NCI-H1092 (cell line): ENCODE results near the gene TSPAN15.
"Not testable (repeated sequence)": the region's sequence is repeated elsewhere in the genome, so short reads cannot be mapped to it uniquely, and the experiment has no call there.

Experiments
- DNase-seq: peaks from one replicate; lab custom pipeline; 2025; lab: John Stamatoyannopoulos, UW

Gene TSPAN15

GRCh38 chr10:69488149-69488844, 37.0 kb downstream of the TSPAN15 start:
- DNase-seq, result not testable (repeated sequence)

GRCh38 chr10:69488856-69489255, 37.6 kb downstream of the TSPAN15 start:
- DNase-seq, result not testable (repeated sequence)

GRCh38 chr10:69489506-69490090, 38.3 kb downstream of the TSPAN15 start:
- DNase-seq, result no peak

- DNase-seq, result no peak
These were observed 39.6 kb downstream of the TSPAN15 start for GRCh38 chr10:69490876-69491275.

GRCh38 chr10:69491611-69492010, 40.3 kb downstream of the TSPAN15 start:
- no peak for DNase-seq

- DNase-seq, result no peak
These were observed 41.0 kb downstream of the TSPAN15 start for GRCh38 chr10:69492091-69492745.

GRCh38 chr10:69492746-69493462, 41.6 kb downstream of the TSPAN15 start:
- DNase-seq, result no peak

- no peak for DNase-seq
These were observed 43.6 kb downstream of the TSPAN15 start for GRCh38 chr10:69494626-69495558.

- no peak for DNase-seq
These were observed 44.4 kb downstream of the TSPAN15 start for GRCh38 chr10:69495666-69496065.

GRCh38 chr10:69496352-69497230, 45.3 kb downstream of the TSPAN15 start:
- DNase-seq, result no peak

GRCh38 chr10:69497231-69497561, 45.9 kb downstream of the TSPAN15 start:
- no peak for DNase-seq

GRCh38 chr10:69497611-69498390, 46.5 kb downstream of the TSPAN15 start:
- DNase-seq, result no peak

GRCh38 chr10:69498711-69499471, 47.6 kb downstream of the TSPAN15 start:
- no peak for DNase-seq

- no peak for DNase-seq
These were observed 48.7 kb downstream of the TSPAN15 start for GRCh38 chr10:69499726-69500689.

- no peak for DNase-seq
These were observed 49.7 kb downstream of the TSPAN15 start for GRCh38 chr10:69500864-69501468.

GRCh38 chr10:69501657-69502056, 50.4 kb downstream of the TSPAN15 start:
- no peak for DNase-seq

- DNase-seq, result no peak
These were observed 51.3 kb downstream of the TSPAN15 start for GRCh38 chr10:69502589-69502988.
